H1 (cell line): ENCODE measurements around the gene DEPDC1. TPM values are rescaled to one million over a fixed set of nuclear protein-coding genes. Genes with fewer than 3 reads are reported as not detected.
A peak's percentile ranks its signal among the peaks of the same experiment; 100 is the strongest.

Source experiments
- CTCF ChIA-PET: fragments of 300-600 bp; sonication (Branson Sonifier 250); formaldehyde crosslinking; loops from one replicate; lab custom pipeline; 2021; ENCODE audit not compliant: partially characterized antibody; lab: Charles Lee
- POLR2A ChIA-PET: fragments of 300-600 bp; sonication (Branson Sonifier 250); formaldehyde crosslinking; loops from one replicate; lab custom pipeline; 2021; ENCODE audit warnings: inconsistent platforms; ENCODE audit not compliant: partially characterized antibody; lab: Charles Lee
- DNase-seq, 2 experiments: peaks; one replicate each; pipeline versions ENCODE4 v3.0.0 to v3.0.0-alpha.2; 2010 to 2022; ENCODE audit warnings: low spot score in 2 of 2, low read depth in 1 of 2, mixed read lengths in 1 of 2
- FAIRE-seq: peaks from 2 replicates; lab custom pipeline; 2011; peaks lifted over from hg19 to GRCh38; lab: Jason Lieb, UNC
- H2AFZ ChIP-seq: 2 replicates; pipeline ENCODE4 v1.8.1; 2012; ENCODE audit warnings: low read length, inconsistent platforms
- H2AK5ac ChIP-seq: 2 replicates; pipeline ENCODE4 v1.6.1; 2013; ENCODE audit warnings: low read depth, low read length
- H2BK120ac ChIP-seq: replicated peaks from 2 replicates; pipeline ENCODE3; 2013; ENCODE audit warnings: low read depth, low read length, inconsistent platforms
- H2BK12ac ChIP-seq: 2 replicates; pipeline ENCODE4 v1.6.1; 2013; ENCODE audit warnings: low read depth, low read length
- H2BK15ac ChIP-seq: 2 replicates; pipeline ENCODE4 v1.6.1; 2013; ENCODE audit warnings: low read length
- H2BK20ac ChIP-seq: 2 replicates; pipeline ENCODE4 v1.6.1; 2013; ENCODE audit warnings: low read length
- H2BK5ac ChIP-seq: 2 replicates; pipeline ENCODE4 v1.6.1; 2013; ENCODE audit warnings: low read depth, low read length
- H3K14ac ChIP-seq: 2 replicates; pipeline ENCODE4 v1.6.1; 2013; ENCODE audit warnings: inconsistent platforms; ENCODE audit not compliant: insufficient read length
- H3K18ac ChIP-seq: 2 replicates; pipeline ENCODE4 v1.6.1; 2013; ENCODE audit warnings: low read length; ENCODE audit errors: extremely low read depth
- H3K23ac ChIP-seq: 2 replicates; pipeline ENCODE4 v1.6.1; 2013; ENCODE audit warnings: inconsistent platforms; ENCODE audit not compliant: insufficient read length
- H3K23me2 ChIP-seq: 2 replicates; pipeline ENCODE4 v1.6.1; 2013; ENCODE audit warnings: low read depth, low read length
- H3K27ac ChIP-seq: 2 replicates; pipeline ENCODE4 v1.6.1; 2011; ENCODE audit warnings: low read depth, low read length, inconsistent platforms
- H3K27me3 ChIP-seq, 4 experiments: replicated peaks in 1 of 4; 1 replicate in 1 of 4; 2 replicates in 3 of 4; pipeline versions ENCODE4 v1.6.1 to v1.8.1; 2011 to 2013; ENCODE audit warnings: low read length in 3 of 4, mild to moderate bottlenecking in 3 of 4, inconsistent platforms in 2 of 4, mixed read lengths in 2 of 4, moderate library complexity in 1 of 4; ENCODE audit not compliant: control insufficient read depth in 3 of 4, insufficient read depth in 3 of 4; ENCODE audit errors: extremely low read depth in 1 of 4
- H3K36me3 ChIP-seq, 4 experiments: 2 replicates each; pipeline versions ENCODE4 v1.6.1 to v1.8.1; 2011 to 2013; ENCODE audit warnings: mild to moderate bottlenecking in 4 of 4, low read length in 3 of 4, moderate library complexity in 2 of 4, control low read depth in 1 of 4, inconsistent platforms in 1 of 4; ENCODE audit not compliant: insufficient read depth in 4 of 4, control insufficient read depth in 2 of 4
- H3K4ac ChIP-seq: replicated peaks from 2 replicates; pipeline ENCODE3; 2013; ENCODE audit warnings: low read length, low read depth, mixed read lengths, inconsistent platforms; ENCODE audit not compliant: insufficient read length
- H3K4me1 ChIP-seq, 4 experiments: replicated peaks in 1 of 4; 1 replicate in 1 of 4; 2 replicates in 3 of 4; pipeline versions ENCODE4 v1.6.1 to v1.8.1; 2011 to 2013; ENCODE audit warnings: low read length in 3 of 4, inconsistent platforms in 2 of 4, mixed read lengths in 1 of 4; ENCODE audit not compliant: insufficient read depth in 4 of 4, control insufficient read depth in 3 of 4
- H3K4me2 ChIP-seq, 2 experiments: 2 replicates each; pipeline versions ENCODE4 v1.6.1 to v1.8.1; 2011 to 2013; ENCODE audit warnings: low read depth in 2 of 2, low read length in 2 of 2, control low read depth in 1 of 2, inconsistent platforms in 1 of 2, mild to moderate bottlenecking in 1 of 2; ENCODE audit not compliant: insufficient read depth in 1 of 2
- H3K4me3 ChIP-seq, 4 experiments: fragments of 200-600, 300-600 bp in 1 of 4; sonication (generic), shearing (Covaris generic), sonication (Bioruptor Twin) in 1 of 4; 2 replicates each; pipeline versions ENCODE4 v1.5.1 to v1.8.1; 2011 to 2016; ENCODE audit warnings: low read length in 4 of 4, low read depth in 3 of 4, control low read depth in 2 of 4, inconsistent platforms in 2 of 4, mild to moderate bottlenecking in 2 of 4, mixed read lengths in 1 of 4, moderate library complexity in 1 of 4; ENCODE audit not compliant: insufficient read depth in 2 of 4; ENCODE audit errors: extremely low read depth in 1 of 4
- H3K56ac ChIP-seq: replicated peaks from 2 replicates; pipeline ENCODE3; 2013; ENCODE audit warnings: low read depth, mild to moderate bottlenecking, mixed read lengths, low read length, inconsistent platforms; ENCODE audit not compliant: insufficient read length
- H3K79me1 ChIP-seq: 2 replicates; pipeline ENCODE4 v1.6.1; 2013; ENCODE audit warnings: low read depth, low read length, control low read depth
- H3K79me2 ChIP-seq, 2 experiments: 2 replicates each; pipeline versions ENCODE4 v1.6.1 to v1.8.1; 2012 to 2013; ENCODE audit warnings: low read length in 2 of 2, mild to moderate bottlenecking in 2 of 2, inconsistent platforms in 1 of 2; ENCODE audit not compliant: insufficient read depth in 2 of 2, control insufficient read depth in 1 of 2
- H3K9ac ChIP-seq, 4 experiments: replicated peaks in 1 of 4; 1 replicate in 1 of 4; 2 replicates in 3 of 4; pipeline versions ENCODE4 v1.6.1 to v1.8.1; 2011 to 2013; ENCODE audit warnings: low read depth in 3 of 4, low read length in 3 of 4, control low read depth in 2 of 4, mild to moderate bottlenecking in 2 of 4, moderate library complexity in 2 of 4, inconsistent platforms in 1 of 4; ENCODE audit errors: extremely low read depth in 1 of 4
- H3K9me3 ChIP-seq, 2 experiments: 2 replicates each; pipeline versions ENCODE4 v1.6.1 to v1.8.1; 2012 to 2013; ENCODE audit warnings: mild to moderate bottlenecking in 2 of 2, moderate library complexity in 2 of 2, control low read depth in 1 of 2, inconsistent platforms in 1 of 2, low read depth in 1 of 2, low read length in 1 of 2, mixed read lengths in 1 of 2; ENCODE audit not compliant: insufficient read depth in 2 of 2
- H4K20me1 ChIP-seq, 2 experiments: replicated peaks in 1 of 2; 2 replicates each; pipeline versions ENCODE3 to v1.8.1; 2011 to 2013; ENCODE audit warnings: inconsistent platforms in 2 of 2, low read length in 2 of 2, mild to moderate bottlenecking in 1 of 2; ENCODE audit not compliant: insufficient read depth in 2 of 2, control insufficient read depth in 1 of 2
- H4K5ac ChIP-seq: 2 replicates; pipeline ENCODE4 v1.6.1; 2013; ENCODE audit warnings: low read length, low read depth, mixed read lengths, inconsistent platforms; ENCODE audit not compliant: insufficient read length
- H4K8ac ChIP-seq: 2 replicates; pipeline ENCODE4 v1.8.0; 2013; ENCODE audit warnings: mild to moderate bottlenecking, moderate library complexity, low read length, inconsistent platforms; ENCODE audit not compliant: insufficient read depth; ENCODE audit errors: extremely low read depth
- H4K91ac ChIP-seq: replicated peaks from 2 replicates; pipeline ENCODE3; 2013; ENCODE audit warnings: low read length, mixed read lengths, inconsistent platforms; ENCODE audit not compliant: insufficient read length
- BACH1 ChIP-seq: IDR thresholded peaks from 2 replicates; pipeline ENCODE4 v1.6.1; 2012; ENCODE audit warnings: low read length, improper control_type of control experiment
- CTCF ChIP-seq, 3 experiments: IDR thresholded peaks; 1 replicate in 2 of 3; 2 replicates in 1 of 3; pipeline versions ENCODE4 v1.5.1 to v1.6.1; 2011; ENCODE audit warnings: low read length in 3 of 3, mild to moderate bottlenecking in 3 of 3, inconsistent platforms in 2 of 3, low read depth in 1 of 3, moderate library complexity in 1 of 3; ENCODE audit not compliant: insufficient read depth in 1 of 3; ENCODE audit errors: control extremely low read depth in 1 of 3
- WGBS, 2 experiments: shearing (Covaris generic) in 1 of 2; methylation state at CpG; one replicate each; pipeline versions ENCODE4 v1.1.6 to v1.1.7; 2013 to 2015; ENCODE audit warnings: low lambda C conversion rate in 2 of 2, mixed read lengths in 2 of 2, inconsistent platforms in 1 of 2, low coverage in 1 of 2, missing lambda C conversion rate in 1 of 2; ENCODE audit not compliant: insufficient replicate concordance in 2 of 2, insufficient coverage in 1 of 2, insufficient read length in 1 of 2; ENCODE audit errors: extremely low coverage in 1 of 2, missing lambda C conversion rate in 1 of 2; 5-methylcytosine and 5-hydroxymethylcytosine counted together
- polyA plus RNA-seq, 7 experiments: library from polyadenylated mRNA; depleted of rRNA in 3 of 7; stranded (reverse) in 5 of 7; unstranded in 2 of 7; fragments of >200 nt in 5 of 7; fragments of 200-250 nt in 2 of 7; gene quantifications; 1 replicate in 5 of 7; 2 replicates in 1 of 7; 4 replicates in 1 of 7; pipeline versions ENCODE4 v1.2.1 to v1.2.3, GENCODE V29; 2011 to 2013; ENCODE audit warnings: missing spikeins in 2 of 7, mixed read lengths in 2 of 7
- total RNA-seq: library from RNA; stranded (reverse); fragmentation: NEBNext Ultra II Directional; extraction: Animal tissue kit (Norgen Biotek cat#: 25700); gene quantifications from 2 replicates; pipeline ENCODE4 v1.2.1, GENCODE V29; 2021

The DEPDC1 gene
- total and polyA plus RNA-seq, 2 of the 8 experiments (the other 6 are each of a cell fraction or from before 2014, with no cell fraction given): 5.5 to 46.5 TPM

GRCh38 chr1:68442006-68442405 is 54.9 kb downstream of the DEPDC1 start:
- Histone ChIP-seq H3K4ac (no peak overlapping the region), H3K79me2 (no peaks in the 10 kb centered on the region), H2AK5ac (no peak overlapping the region), H3K36me3 (no peaks in the 10 kb centered on the region), H3K4me1 (peaks cover 0 to 3% (median 0%) of the 10 kb centered on the region in 4 experiments; a peak in 2 of 7 replicates), H2BK15ac (no peak overlapping the region), H3K79me1 (no peaks in the 10 kb centered on the region), H3K4me3 (no peak overlapping the region), H3K18ac (no peak overlapping the region), H2BK12ac (no peak overlapping the region), H3K9ac (no peak overlapping the region), H4K8ac (no peak overlapping the region), H3K23me2 (no peaks in the 10 kb centered on the region), H4K91ac (no peak overlapping the region), H4K20me1 (no peaks in the 10 kb centered on the region), H3K9me3 (no peaks in the 10 kb centered on the region), H2AFZ (no peak overlapping the region), H2BK120ac (no peak overlapping the region), H3K56ac (no peak overlapping the region), H3K27ac (no peak overlapping the region), H3K23ac (no peak overlapping the region), H4K5ac (no peak overlapping the region), H2BK5ac (no peak overlapping the region), H3K27me3 (no peaks in the 10 kb centered on the region), H3K4me2 (no peak overlapping the region), H3K14ac (no peak overlapping the region), H2BK20ac (no peak overlapping the region)
- POLR2A ChIA-PET: no interaction called here
- 94% methylated on average over 4 of the region's 4 CpGs; no CpG with 5 or more reads in 1 of the 2 experiments for WGBS, 2 experiments
- DNase-seq: no peak
- TF ChIP-seq BACH1: no peak
- TF ChIP-seq CTCF (IDR thresholded peaks at IDR 0.05; ENCODE audit: control extremely low read depth in 1 of 3, insufficient read depth in 1 of 3, low read depth in 1 of 3, low read length in 3 of 3): peak in 1 of 3 experiments; percentile 9; a peak in 1 of 4 replicates
- no peak for FAIRE-seq
- CTCF ChIA-PET: interaction anchor here (0.6 to 4.3 kb wide), 29 partner anchors 8 to 671 kb away, joined by 3 to 60 read pairs (median 4); partner anchors contain the start of gene RPE65
